ENCODE measurements around the gene NPPB.

DNA sequence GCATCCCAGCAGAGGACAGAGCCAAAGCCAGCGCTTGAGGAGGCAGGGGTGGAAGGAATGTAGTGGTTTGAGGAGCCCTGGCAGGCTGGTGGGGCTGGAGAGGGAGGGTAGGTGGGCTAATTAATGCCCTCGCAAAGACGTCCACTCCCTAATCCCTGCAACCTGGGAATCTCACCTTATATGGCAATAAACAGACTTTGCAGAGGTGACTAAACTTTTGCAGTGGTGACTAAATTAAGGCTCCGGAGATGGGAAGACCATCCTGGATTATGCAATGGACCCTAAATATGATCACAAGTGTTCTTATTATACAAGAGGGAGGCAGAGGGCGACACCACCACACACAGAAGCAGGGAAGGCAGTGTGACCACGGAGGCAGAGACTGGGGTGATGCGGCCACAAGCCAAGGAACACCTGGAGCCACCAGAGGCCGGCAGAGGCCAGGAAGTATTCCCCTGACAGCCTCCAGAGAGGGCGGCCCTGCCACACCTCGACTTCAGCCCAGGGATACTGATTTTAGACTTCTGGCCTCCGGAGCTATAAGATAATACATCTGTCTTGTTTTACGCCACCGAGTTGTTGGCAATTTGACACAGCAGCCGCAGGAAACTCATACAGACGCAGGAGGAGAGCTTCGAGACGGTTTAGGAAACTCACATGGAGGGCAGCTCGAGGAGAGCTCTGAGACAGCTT lies 23.1 kb upstream of the NPPB start:
- TF ChIP-seq POLR2AphosphoS5 (IDR thresholded peaks at IDR 0.05; ENCODE audit: low read depth, low read length), result no peak
- no peak for TF ChIP-seq POLR2A (IDR thresholded peaks at IDR 0.05; ENCODE audit: low read depth, low read length)
